CD14-positive monocyte (primary cell): ENCODE data around the gene ZNF789. TPM values are rescaled to one million over a fixed set of nuclear protein-coding genes. Genes with fewer than 3 reads are reported as not detected.

ENCODE experiments used
- DNase-seq, 3 donors: peaks; one replicate each; pipeline ENCODE4 v3.0.0-alpha.2; 2011 to 2022
- H2AFZ ChIP-seq: 2 replicates; pipeline ENCODE4 v1.6.0; 2012; ENCODE audit warnings: mild to moderate bottlenecking, low read depth, low read length, inconsistent platforms; ENCODE audit not compliant: insufficient read depth, poor library complexity, severe bottlenecking
- H3K27ac ChIP-seq, 2 donors: 1 replicate in 1 of 2; 2 replicates in 1 of 2; pipeline ENCODE4 v1.5.1; 2012 to 2013; ENCODE audit warnings: low read length in 2 of 2, control low read depth in 1 of 2, inconsistent platforms in 1 of 2, low read depth in 1 of 2, mild to moderate bottlenecking in 1 of 2
- H3K27me3 ChIP-seq, 2 donors: one replicate each; pipeline versions ENCODE4 v1.6.0 to v1.6.1; 2011 to 2013; ENCODE audit warnings: low read length in 2 of 2; ENCODE audit not compliant: control insufficient read depth in 2 of 2, insufficient read depth in 2 of 2
- H3K36me3 ChIP-seq, 2 donors: replicated peaks in 1 of 2; 1 replicate in 1 of 2; 2 replicates in 1 of 2; pipeline versions ENCODE4 v1.5.1 to v1.6.1; 2012 to 2013; ENCODE audit warnings: low read length in 2 of 2, control low read depth in 1 of 2, inconsistent platforms in 1 of 2, mild to moderate bottlenecking in 1 of 2; ENCODE audit not compliant: insufficient read depth in 2 of 2, control insufficient read depth in 1 of 2
- H3K4me1 ChIP-seq, 2 donors: 1 replicate in 1 of 2; 2 replicates in 1 of 2; pipeline versions ENCODE4 v1.5.1 to v1.6.1; 2012 to 2013; ENCODE audit warnings: low read length in 2 of 2, control low read depth in 1 of 2, inconsistent platforms in 1 of 2, mild to moderate bottlenecking in 1 of 2, moderate library complexity in 1 of 2; ENCODE audit not compliant: insufficient read depth in 2 of 2, control insufficient read depth in 1 of 2
- H3K4me2 ChIP-seq: replicated peaks from 2 replicates; pipeline ENCODE3; 2012; ENCODE audit warnings: low read length, moderate library complexity, mild to moderate bottlenecking; ENCODE audit not compliant: poor library complexity, severe bottlenecking; ENCODE audit errors: extremely low read depth
- H3K4me3 ChIP-seq, 3 experiments: fragments of 200-600 bp in 1 of 3; sonication (generic) in 1 of 3; replicated peaks in 1 of 3; 1 replicate in 2 of 3; 2 replicates in 1 of 3; pipeline ENCODE4 v1.5.1; 2011 to 2013; ENCODE audit warnings: low read length in 3 of 3, mild to moderate bottlenecking in 3 of 3, control low read depth in 2 of 3, low read depth in 2 of 3, inconsistent platforms in 1 of 3, moderate library complexity in 1 of 3
- H3K79me2 ChIP-seq: 2 replicates; pipeline ENCODE4 v1.6.0; 2012; ENCODE audit warnings: mild to moderate bottlenecking, control low read depth, inconsistent platforms, low read length, moderate library complexity; ENCODE audit not compliant: insufficient read depth
- H3K9ac ChIP-seq: 2 replicates; pipeline ENCODE4 v1.6.0; 2017; ENCODE audit warnings: low read length, mild to moderate bottlenecking; ENCODE audit not compliant: insufficient read depth, poor library complexity, severe bottlenecking
- H3K9me3 ChIP-seq, 2 donors: replicated peaks in 1 of 2; 1 replicate in 1 of 2; 2 replicates in 1 of 2; pipeline versions ENCODE4 v1.5.1 to v1.6.1; 2012 to 2013; ENCODE audit warnings: low read length in 2 of 2, control low read depth in 1 of 2; ENCODE audit not compliant: control insufficient read depth in 1 of 2, insufficient read depth in 1 of 2
- H4K20me1 ChIP-seq: 2 replicates; pipeline ENCODE4 v1.6.0; 2012; ENCODE audit warnings: mild to moderate bottlenecking, low read length, control low read depth, moderate library complexity; ENCODE audit not compliant: insufficient read depth
- H3K27ac Mint-ChIP-seq, 7 donors: one replicate each; pipeline ENCODE4 v1.8.0; 2020; ENCODE audit warnings: mild to moderate bottlenecking in 7 of 7, mixed read lengths in 7 of 7, moderate library complexity in 6 of 7, inconsistent platforms in 2 of 7
- H3K27me3 Mint-ChIP-seq, 3 donors: one replicate each; pipeline ENCODE4 v1.8.0; 2021 to 2022; ENCODE audit warnings: low read depth in 3 of 3, mild to moderate bottlenecking in 3 of 3, mixed read lengths in 3 of 3, moderate library complexity in 3 of 3, inconsistent platforms in 1 of 3
- H3K36me3 Mint-ChIP-seq, 2 donors: one replicate each; pipeline ENCODE4 v1.8.0; 2020; ENCODE audit warnings: mixed read lengths in 2 of 2, inconsistent platforms in 1 of 2, mild to moderate bottlenecking in 1 of 2
- H3K4me1 Mint-ChIP-seq: one replicate; pipeline ENCODE4 v1.8.0; 2020; ENCODE audit warnings: mild to moderate bottlenecking, mixed read lengths
- H3K4me3 Mint-ChIP-seq, 2 donors: one replicate each; pipeline ENCODE4 v1.8.0; 2020; ENCODE audit warnings: mild to moderate bottlenecking in 2 of 2, mixed read lengths in 2 of 2, moderate library complexity in 1 of 2
- H3K9me3 Mint-ChIP-seq, 7 donors: one replicate each; pipeline ENCODE4 v1.8.0; 2020 to 2022; ENCODE audit warnings: mixed read lengths in 7 of 7, mild to moderate bottlenecking in 6 of 7, moderate library complexity in 6 of 7, inconsistent platforms in 2 of 7
- WGBS: methylation state at CpG from one replicate; pipeline ENCODE4 v1.1.5; 2013; ENCODE audit warnings: missing lambda C conversion rate; ENCODE audit not compliant: insufficient coverage; 5-methylcytosine and 5-hydroxymethylcytosine counted together
- intact Hi-C, 2 donors: fragments of 100-400 bp; cut with micrococcal nuclease; formaldehyde crosslinking; loops; one replicate each; pipeline versions ENCODE4 v1.15.0 to v1.15.1; 2023
- polyA plus RNA-seq, 3 donors: library from polyadenylated mRNA; depleted of rRNA in 1 of 3; unstranded in 2 of 3; stranded (reverse) in 1 of 3; fragments of 300-500 nt in 2 of 3; fragments of >200 nt in 1 of 3; fragmentation: Illumina TruSeq in 2 of 3; gene quantifications; 1 replicate in 2 of 3; 2 replicates in 1 of 3; pipeline ENCODE4 v1.2.3, GENCODE V29; 2012 to 2021
- TF ChIP-seq, protein P1 (sequence below): fragments of 200-600 bp; IDR thresholded peaks from one replicate; pipeline ENCODE4 v1.8.0; 2022; ENCODE audit warnings: antibody characterized with exemption, mild to moderate bottlenecking

Gene ZNF789
- polyA plus RNA-seq, 3 donors, result 1.8 to 10.4 (median 2.5) TPM

DNA sequence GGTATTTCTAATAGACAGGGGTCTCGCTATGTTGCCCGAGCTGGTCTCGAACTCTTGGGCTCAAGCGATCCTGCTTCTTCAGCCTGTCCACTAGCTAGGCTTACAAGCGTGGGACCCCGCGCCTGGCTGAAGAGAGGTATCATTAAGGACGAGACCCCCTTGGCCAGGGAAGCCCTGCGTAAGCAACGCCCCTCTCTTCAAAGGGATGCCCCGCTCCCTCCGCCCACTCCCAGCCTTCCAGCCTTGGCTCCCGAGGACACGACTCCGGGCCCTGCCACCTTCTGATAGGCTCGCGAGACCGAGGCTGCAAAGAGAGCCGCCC, 31.6 kb downstream of the ZNF789 start:
- no peaks in the 10 kb centered on the region for H3K36me3 ChIP-seq
- H3K4me1 Mint-ChIP-seq, result peaks cover 21% of the 10 kb centered on the region
- peaks cover 0 to 5% of the 10 kb centered on the region in 2 donors for H3K36me3 Mint-ChIP-seq
- peak overlapping the region; percentile 91 for H2AFZ ChIP-seq
- peak overlapping the region; percentile 91 to 99 (median 98) for H3K27ac Mint-ChIP-seq
- intact Hi-C loops, result loop anchor here (2.0 to 10.0 kb wide), 4 partner anchors 37 to 113 kb away; partner anchors contain the start of genes ZNF655 (in 2 of the 2), ATP5MF (in 1 of the 2), BUD31 (in 1 of the 2) and PDAP1 (in 1 of the 2)
- peaks cover 3% of the 10 kb centered on the region for H4K20me1 ChIP-seq
- 6% methylated on average over 18 of the region's 19 CpGs for WGBS
- peak overlapping the region; percentile 94 to 99 for H3K4me3 Mint-ChIP-seq
- H3K4me2 ChIP-seq, result peak overlapping the region; percentile 98
- no peaks in the 10 kb centered on the region for H3K27me3 ChIP-seq
- no peaks in the 10 kb centered on the region for H3K9me3 ChIP-seq
- H3K79me2 ChIP-seq, result peaks cover 57% of the 10 kb centered on the region
- peak overlapping the region; percentile 79 to 91 for H3K27ac ChIP-seq
- peaks cover 30% of the 10 kb centered on the region in 2 donors for H3K4me1 ChIP-seq
- peak overlapping the region; percentile 83 to 96 (median 91) for H3K4me3 ChIP-seq
- H3K9ac ChIP-seq, result peak overlapping the region; percentile 81
- H3K27me3 Mint-ChIP-seq, result peaks cover 0 to 2% (median 0%) of the 10 kb centered on the region in 3 donors
- DNase-seq, result no peak
- TF ChIP-seq, protein P1, sequence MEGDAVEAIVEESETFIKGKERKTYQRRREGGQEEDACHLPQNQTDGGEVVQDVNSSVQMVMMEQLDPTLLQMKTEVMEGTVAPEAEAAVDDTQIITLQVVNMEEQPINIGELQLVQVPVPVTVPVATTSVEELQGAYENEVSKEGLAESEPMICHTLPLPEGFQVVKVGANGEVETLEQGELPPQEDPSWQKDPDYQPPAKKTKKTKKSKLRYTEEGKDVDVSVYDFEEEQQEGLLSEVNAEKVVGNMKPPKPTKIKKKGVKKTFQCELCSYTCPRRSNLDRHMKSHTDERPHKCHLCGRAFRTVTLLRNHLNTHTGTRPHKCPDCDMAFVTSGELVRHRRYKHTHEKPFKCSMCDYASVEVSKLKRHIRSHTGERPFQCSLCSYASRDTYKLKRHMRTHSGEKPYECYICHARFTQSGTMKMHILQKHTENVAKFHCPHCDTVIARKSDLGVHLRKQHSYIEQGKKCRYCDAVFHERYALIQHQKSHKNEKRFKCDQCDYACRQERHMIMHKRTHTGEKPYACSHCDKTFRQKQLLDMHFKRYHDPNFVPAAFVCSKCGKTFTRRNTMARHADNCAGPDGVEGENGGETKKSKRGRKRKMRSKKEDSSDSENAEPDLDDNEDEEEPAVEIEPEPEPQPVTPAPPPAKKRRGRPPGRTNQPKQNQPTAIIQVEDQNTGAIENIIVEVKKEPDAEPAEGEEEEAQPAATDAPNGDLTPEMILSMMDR, result no peak
- H3K9me3 Mint-ChIP-seq, result peaks cover 0 to 3% (median 0%) of the 10 kb centered on the region in 7 donors

- Histone ChIP-seq H3K4me3 (peak within 1 kb of the TSS; percentile 83 to 96 (median 91)), H3K9ac (peak within 1 kb of the TSS; percentile 81), H3K36me3 (no peaks in the 10 kb centered on the region), H3K79me2 (peaks cover 56% of the 10 kb centered on the region), H3K9me3 (no peaks in the 10 kb centered on the region), H3K27ac (peak within 1 kb of the TSS; percentile 79 to 91), H2AFZ (peak within 1 kb of the TSS; percentile 91), H3K27me3 (no peaks in the 10 kb centered on the region), H4K20me1 (no peaks in the 10 kb centered on the region), H3K4me2 (peak within 1 kb of the TSS; percentile 98), H3K4me1 (peaks cover 30% of the 10 kb centered on the region in 2 donors)
- peak; percentile 93 to 95 (median 95) for DNase-seq
- H3K36me3 Mint-ChIP-seq, result peaks cover 2 to 5% of the 10 kb centered on the region in 2 donors
- peaks cover 0 to 2% (median 0%) of the 10 kb centered on the region in 3 donors for H3K27me3 Mint-ChIP-seq
- peak within 1 kb of the TSS; percentile 94 to 99 for H3K4me3 Mint-ChIP-seq
- H3K9me3 Mint-ChIP-seq, result peaks cover 0 to 3% (median 0%) of the 10 kb centered on the region in 7 donors
- TF ChIP-seq, protein P1, result no peak
- H3K27ac Mint-ChIP-seq, result peak within 1 kb of the TSS; percentile 91 to 99 (median 98)
- 0% methylated on average over 46 of the region's 53 CpGs for WGBS
- H3K4me1 Mint-ChIP-seq, result peaks cover 21% of the 10 kb centered on the region
- intact Hi-C loops, result loop anchor here (2.0 to 10.0 kb wide), 4 partner anchors 38 to 113 kb away; partner anchors contain the start of genes ZNF655 (in 2 of the 2), ATP5MF (in 1 of the 2), BUD31 (in 1 of the 2) and PDAP1 (in 1 of the 2)
Measured at GRCh38 chr7:99504603-99505323, 32.1 kb downstream of the ZNF789 start, which contains the start of gene ZKSCAN5. ZKSCAN5 (plus strand) TSS chr7:99504662; CDS start chr7:99506045, 1,383 bp downstream.
